Tibial artery (tissue), 4 donors: ENCODE results near the gene CFAP100.

ENCODE experiments used
- DNase-seq, 2 donors: peaks; one replicate each; pipeline ENCODE4 v3.0.0-alpha.2; 2019
- H3K27ac ChIP-seq, 2 donors: fragments of 200-600 bp; sonication (generic) in 1 of 2; 1 replicate in 1 of 2; 2 replicates in 1 of 2; pipeline ENCODE4 v1.5.1; 2018 to 2019; ENCODE audit warnings: mild to moderate bottlenecking in 1 of 2
- H3K27me3 ChIP-seq, 2 donors: fragments of 200-600 bp; sonication (generic) in 1 of 2; one replicate each; pipeline versions ENCODE4 v1.5.1 to v1.6.0; 2016 to 2019
- H3K36me3 ChIP-seq, 3 donors: fragments of 200-600 bp; sonication (generic) in 2 of 3; one replicate each; pipeline ENCODE4 v1.5.1; 2016 to 2019; ENCODE audit warnings: mild to moderate bottlenecking in 2 of 3
- H3K4me1 ChIP-seq, 4 donors: fragments of 200-600 bp; sonication (generic) in 2 of 4; 1 replicate in 3 of 4; 2 replicates in 1 of 4; pipeline ENCODE4 v1.5.1; 2016 to 2019
- H3K4me3 ChIP-seq, 2 donors: fragments of 200-600 bp; sonication (generic) in 1 of 2; 1 replicate in 1 of 2; 2 replicates in 1 of 2; pipeline ENCODE4 v1.5.1; 2018 to 2019; ENCODE audit warnings: mild to moderate bottlenecking in 2 of 2
- H3K9me3 ChIP-seq, 3 donors: fragments of 200-600 bp; sonication (generic) in 1 of 3; one replicate each; pipeline ENCODE4 v1.5.1; 2016 to 2019
- CTCF ChIP-seq, 2 experiments: fragments of 200-600 bp in 1 of 2; fragments of 450-650 bp in 1 of 2; IDR thresholded peaks; one replicate each; pipeline ENCODE4 v1.5.1; 2017 to 2019; ENCODE audit warnings: antibody characterized with exemption in 2 of 2, mild to moderate bottlenecking in 1 of 2, moderate library complexity in 1 of 2
- intact Hi-C: fragments of 100-400 bp; cut with DNase I; formaldehyde crosslinking; loops from one replicate; pipeline ENCODE4 v1.15.0; 2023; ENCODE audit warnings: low total_unique reads

The CFAP100 gene

GRCh38 chr3:126358816-126359181 lies 35.9 kb upstream of the CFAP100 start:
- Histone ChIP-seq H3K27me3 (peaks cover 0 to 6% of the 10 kb centered on the region in 2 donors), H3K36me3 (peaks cover 0 to 7% (median 4%) of the 10 kb centered on the region in 3 donors), H3K9me3 (no peaks in the 10 kb centered on the region), H3K4me1 (peaks cover 0 to 27% (median 24%) of the 10 kb centered on the region in 4 donors), H3K27ac (peak overlapping the region in 1 of 2 donors; percentile 100), H3K4me3 (no peak overlapping the region)
- intact Hi-C loops: loop anchor here (5.0 kb wide), 1 partner anchor 71 kb away; no protein-coding TSS in a partner anchor
- no peak for TF ChIP-seq CTCF (IDR thresholded peaks at IDR 0.05)
- peak; percentile 20 to 61 for DNase-seq

- Histone ChIP-seq H3K27me3 (peaks cover 0 to 6% of the 10 kb centered on the region in 2 donors), H3K27ac (no peak overlapping the region), H3K36me3 (no peaks in the 10 kb centered on the region), H3K9me3 (no peaks in the 10 kb centered on the region), H3K4me3 (no peak overlapping the region), H3K4me1 (peaks cover 0 to 13% (median 10%) of the 10 kb centered on the region in 4 donors)
- TF ChIP-seq CTCF (IDR thresholded peaks at IDR 0.05): no peak
- peak in 1 of 2 donors; percentile 45 for DNase-seq
- intact Hi-C loops: no loop called here
Measured at GRCh38 chr3:126360046-126360713, 34.5 kb upstream of the CFAP100 start.

- peaks cover 0 to 6% of the 10 kb centered on the region in 2 donors for H3K27me3 ChIP-seq
- no peaks in the 10 kb centered on the region for H3K36me3 ChIP-seq
- H3K27ac ChIP-seq: no peak overlapping the region
- no peaks in the 10 kb centered on the region for H3K9me3 ChIP-seq
- no peak overlapping the region for H3K4me3 ChIP-seq
- peak in 1 of 2 donors; percentile 60 for DNase-seq
- intact Hi-C loops: no loop called here
- peaks cover 0 to 9% (median 6%) of the 10 kb centered on the region in 4 donors for H3K4me1 ChIP-seq
- no peak for TF ChIP-seq CTCF (IDR thresholded peaks at IDR 0.05)
Measured at GRCh38 chr3:126360714-126361060, 34.0 kb upstream of the CFAP100 start.

- intact Hi-C loops: no loop called here
- Histone ChIP-seq H3K27me3 (peaks cover 0 to 6% of the 10 kb centered on the region in 2 donors), H3K4me1 (peaks cover 0 to 9% (median 6%) of the 10 kb centered on the region in 4 donors), H3K36me3 (no peaks in the 10 kb centered on the region), H3K9me3 (no peaks in the 10 kb centered on the region), H3K27ac (no peak overlapping the region), H3K4me3 (no peak overlapping the region)
- DNase-seq: peak in 1 of 2 donors; percentile 55
- TF ChIP-seq CTCF (IDR thresholded peaks at IDR 0.05): no peak
Measured at GRCh38 chr3:126361211-126361610, 33.5 kb upstream of the CFAP100 start.

- Histone ChIP-seq H3K4me3 (no peak overlapping the region), H3K4me1 (no peaks in the 10 kb centered on the region), H3K27me3 (peaks cover 0 to 6% of the 10 kb centered on the region in 2 donors), H3K9me3 (no peaks in the 10 kb centered on the region), H3K27ac (no peak overlapping the region), H3K36me3 (no peaks in the 10 kb centered on the region)
- DNase-seq: peak in 1 of 2 donors; percentile 32
- intact Hi-C loops: no loop called here
- no peak for TF ChIP-seq CTCF (IDR thresholded peaks at IDR 0.05)
Measured at GRCh38 chr3:126364130-126364695, 30.5 kb upstream of the CFAP100 start.
